Measurements from ENCODE around the gene PSMB1.

GRCh38 chr6:170490259-170490658 lies 62.8 kb downstream of the PSMB1 start:
- no peak for TF ChIP-seq CTCF (IDR thresholded peaks at IDR 0.05)
- TF ChIP-seq EZH2 (IDR thresholded peaks at IDR 0.05; ENCODE audit: borderline replicate concordance, insufficient read depth, low read depth, low read length, poor library complexity, severe bottlenecking): no peak
